ENCODE data around the gene SEMA3F. TPM values are rescaled to one million over a fixed set of nuclear protein-coding genes. Genes with fewer than 3 reads are reported as not detected.

SEMA3F gene
- total RNA-seq, 1 donor from 2014 or later: 48.0 TPM

GRCh38 chr3:50195501-50196252, 40.6 kb downstream of the SEMA3F start:
- Mint-ChIP-seq H3K36me3 (no peaks in the 10 kb centered on the region), H3K4me1 (ENCODE audit: unreplicated experiment) (no peaks in the 10 kb centered on the region), H3K27ac (no peak overlapping the region), H3K9me3 (no peaks in the 10 kb centered on the region), H3K4me3 (no peak overlapping the region), H3K27me3 (peaks cover 19% of the 10 kb centered on the region)
- no peak for DNase-seq (ENCODE audit: extremely low spot score, unreplicated experiment)
- TF ChIP-seq, protein P1, sequence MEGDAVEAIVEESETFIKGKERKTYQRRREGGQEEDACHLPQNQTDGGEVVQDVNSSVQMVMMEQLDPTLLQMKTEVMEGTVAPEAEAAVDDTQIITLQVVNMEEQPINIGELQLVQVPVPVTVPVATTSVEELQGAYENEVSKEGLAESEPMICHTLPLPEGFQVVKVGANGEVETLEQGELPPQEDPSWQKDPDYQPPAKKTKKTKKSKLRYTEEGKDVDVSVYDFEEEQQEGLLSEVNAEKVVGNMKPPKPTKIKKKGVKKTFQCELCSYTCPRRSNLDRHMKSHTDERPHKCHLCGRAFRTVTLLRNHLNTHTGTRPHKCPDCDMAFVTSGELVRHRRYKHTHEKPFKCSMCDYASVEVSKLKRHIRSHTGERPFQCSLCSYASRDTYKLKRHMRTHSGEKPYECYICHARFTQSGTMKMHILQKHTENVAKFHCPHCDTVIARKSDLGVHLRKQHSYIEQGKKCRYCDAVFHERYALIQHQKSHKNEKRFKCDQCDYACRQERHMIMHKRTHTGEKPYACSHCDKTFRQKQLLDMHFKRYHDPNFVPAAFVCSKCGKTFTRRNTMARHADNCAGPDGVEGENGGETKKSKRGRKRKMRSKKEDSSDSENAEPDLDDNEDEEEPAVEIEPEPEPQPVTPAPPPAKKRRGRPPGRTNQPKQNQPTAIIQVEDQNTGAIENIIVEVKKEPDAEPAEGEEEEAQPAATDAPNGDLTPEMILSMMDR (conservative IDR thresholded peaks at IDR 0.05): no peak

DNA sequence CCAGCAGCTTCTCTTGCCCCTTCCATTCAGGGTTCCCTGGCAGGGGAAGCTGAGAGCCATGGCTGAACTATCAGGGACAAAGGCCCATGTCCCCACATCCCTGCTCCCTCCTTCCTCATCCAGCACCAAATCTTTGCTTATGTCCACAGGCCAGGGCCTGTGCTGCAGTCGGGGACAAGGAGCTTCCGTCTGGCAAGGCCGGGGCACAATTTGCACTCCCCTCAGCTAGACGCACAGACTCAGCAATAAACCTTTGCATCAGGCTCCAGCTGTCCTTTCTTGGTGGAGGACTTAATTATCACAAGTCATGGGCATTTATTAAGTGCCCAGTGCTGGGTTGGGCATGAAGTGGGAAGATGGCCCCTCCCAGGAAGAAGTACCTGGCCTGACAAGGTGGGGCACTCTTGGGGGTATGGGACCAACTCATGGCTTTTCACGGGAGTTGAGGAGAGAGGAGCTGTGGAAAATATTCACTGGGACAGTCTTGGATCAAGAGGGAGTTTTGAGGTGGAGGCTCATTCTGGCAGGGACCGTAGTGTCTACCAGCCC, 41.2 kb downstream of the SEMA3F start:
- Mint-ChIP-seq H3K27me3 (peaks cover 24% of the 10 kb centered on the region), H3K9me3 (no peaks in the 10 kb centered on the region), H3K4me1 (ENCODE audit: unreplicated experiment) (no peaks in the 10 kb centered on the region), H3K36me3 (no peaks in the 10 kb centered on the region), H3K27ac (no peak overlapping the region), H3K4me3 (no peak overlapping the region)
- TF ChIP-seq, protein P1 (conservative IDR thresholded peaks at IDR 0.05): no peak
- no peak for DNase-seq (ENCODE audit: extremely low spot score, unreplicated experiment)

GRCh38 chr3:50201573-50202315, 46.6 kb downstream of the SEMA3F start:
- no peak for DNase-seq (ENCODE audit: extremely low spot score, unreplicated experiment)
- Mint-ChIP-seq H3K4me3 (no peak overlapping the region), H3K4me1 (ENCODE audit: unreplicated experiment) (peaks cover 10% of the 10 kb centered on the region), H3K27me3 (peaks cover 35% of the 10 kb centered on the region), H3K9me3 (no peaks in the 10 kb centered on the region), H3K27ac (no peak overlapping the region), H3K36me3 (no peaks in the 10 kb centered on the region)
- TF ChIP-seq, protein P1 (conservative IDR thresholded peaks at IDR 0.05): no peak

DNA sequence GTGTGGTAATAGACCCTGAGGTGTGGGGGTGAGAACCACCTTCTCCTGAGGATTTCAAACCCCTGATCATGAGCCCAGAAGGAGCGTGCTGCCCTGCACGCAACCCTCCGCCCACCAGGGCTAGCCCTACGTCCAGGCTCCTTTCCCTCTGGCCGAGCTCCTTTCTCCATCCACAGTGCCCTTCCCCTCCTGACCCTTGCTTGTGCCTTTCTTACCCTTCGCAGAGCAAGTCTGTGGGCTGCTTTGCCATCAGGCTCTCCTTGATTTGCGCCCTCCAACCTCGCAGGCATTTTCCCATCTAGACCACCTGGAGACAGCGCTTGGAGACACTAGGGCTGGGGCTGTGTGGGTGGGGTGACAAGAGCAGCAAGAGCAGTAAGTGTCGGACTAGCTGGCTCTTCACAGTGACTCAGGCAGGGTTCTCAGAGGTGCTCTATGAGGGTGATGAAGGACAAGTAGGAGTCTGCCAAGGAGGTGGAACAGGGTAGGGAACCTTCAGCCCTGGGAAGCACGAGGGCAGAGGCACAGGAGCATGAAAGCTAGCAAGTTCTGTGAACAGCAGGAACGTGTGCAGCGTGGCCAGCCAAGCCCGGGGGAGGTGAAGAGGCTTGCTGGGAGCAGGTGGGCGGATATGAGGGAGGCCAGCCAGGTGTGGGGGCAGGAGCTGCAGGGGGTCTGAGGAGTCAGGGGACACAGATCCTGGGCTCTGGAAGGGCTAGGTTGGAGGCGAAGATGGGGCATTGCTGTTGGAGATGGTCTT, 47.4 kb downstream of the SEMA3F start:
- TF ChIP-seq, protein P1 (conservative IDR thresholded peaks at IDR 0.05): no peak
- DNase-seq (ENCODE audit: extremely low spot score, unreplicated experiment): no peak
- Mint-ChIP-seq H3K27me3 (peaks cover 33% of the 10 kb centered on the region), H3K27ac (peak overlapping the region; percentile 39), H3K36me3 (no peaks in the 10 kb centered on the region), H3K4me1 (ENCODE audit: unreplicated experiment) (peaks cover 10% of the 10 kb centered on the region), H3K9me3 (no peaks in the 10 kb centered on the region), H3K4me3 (peak overlapping the region; percentile 57)

- no peak for DNase-seq (ENCODE audit: extremely low spot score, unreplicated experiment)
- TF ChIP-seq, protein P1 (conservative IDR thresholded peaks at IDR 0.05): no peak
- Mint-ChIP-seq H3K27ac (peak overlapping the region; percentile 39), H3K4me3 (peak overlapping the region; percentile 45), H3K9me3 (no peaks in the 10 kb centered on the region), H3K27me3 (peaks cover 31% of the 10 kb centered on the region), H3K36me3 (no peaks in the 10 kb centered on the region), H3K4me1 (ENCODE audit: unreplicated experiment) (peaks cover 10% of the 10 kb centered on the region)
Observed at GRCh38 chr3:50203113-50203808, 48.1 kb downstream of the SEMA3F start.

All from type B pancreatic cell (in vitro differentiated cells).